Astrocyte (in vitro differentiated cells and primary cell): Measurements from ENCODE around the gene ZNF592. TPM values are rescaled to one million over a fixed set of nuclear protein-coding genes. Genes with fewer than 3 reads are reported as not detected.
A peak's percentile ranks its signal among the peaks of the same experiment; 100 is the strongest.

Experiments used
- DNase-seq: peaks from one replicate; pipeline ENCODE4 v3.0.0-alpha.2; 2010; ENCODE audit warnings: low read depth
- FAIRE-seq: peaks from 2 replicates; lab custom pipeline; 2011; peaks lifted over from hg19 to GRCh38; lab: Jason Lieb, UNC
- H2AFZ ChIP-seq: 2 replicates; pipeline ENCODE4 v1.6.0; 2012; ENCODE audit warnings: low read depth, low read length, inconsistent platforms
- H3K27ac ChIP-seq: 2 replicates; pipeline ENCODE4 v1.5.1; 2011; ENCODE audit warnings: low read depth, low read length, inconsistent platforms
- H3K27me3 ChIP-seq: 2 replicates; pipeline ENCODE4 v1.6.0; 2011; ENCODE audit warnings: low read length, inconsistent platforms; ENCODE audit not compliant: insufficient read depth
- H3K36me3 ChIP-seq: 2 replicates; pipeline ENCODE4 v1.5.1; 2011; ENCODE audit warnings: low read length, inconsistent platforms; ENCODE audit not compliant: insufficient read depth
- H3K4me1 ChIP-seq: 2 replicates; pipeline ENCODE4 v1.5.1; 2011; ENCODE audit warnings: low read length, inconsistent platforms; ENCODE audit not compliant: insufficient read depth
- H3K4me2 ChIP-seq: 2 replicates; pipeline ENCODE4 v1.6.0; 2012; ENCODE audit warnings: low read length, inconsistent platforms
- H3K4me3 ChIP-seq: 2 replicates; pipeline ENCODE4 v1.5.1; 2011; ENCODE audit warnings: low read depth, mild to moderate bottlenecking, low read length, inconsistent platforms; ENCODE audit not compliant: insufficient read depth
- H3K79me2 ChIP-seq: 2 replicates; pipeline ENCODE4 v1.6.0; 2012; ENCODE audit warnings: mild to moderate bottlenecking, low read length, inconsistent platforms; ENCODE audit not compliant: insufficient read depth
- H3K9ac ChIP-seq: 2 replicates; pipeline ENCODE4 v1.6.0; 2012; ENCODE audit warnings: mild to moderate bottlenecking, low read length, inconsistent platforms
- H3K9me3 ChIP-seq: 2 replicates; pipeline ENCODE4 v1.5.1; 2012; ENCODE audit warnings: low read depth, mild to moderate bottlenecking, low read length, inconsistent platforms; ENCODE audit not compliant: insufficient read depth
- H4K20me1 ChIP-seq: 2 replicates; pipeline ENCODE4 v1.6.0; 2012; ENCODE audit warnings: low read length, inconsistent platforms; ENCODE audit not compliant: insufficient read depth
- H3K27ac Mint-ChIP-seq: one replicate; pipeline ENCODE4 v1.8.0; 2021; ENCODE audit warnings: mild to moderate bottlenecking, mixed read lengths; ENCODE audit not compliant: unreplicated experiment
- H3K27me3 Mint-ChIP-seq: one replicate; pipeline ENCODE4 v1.8.0; 2021; ENCODE audit warnings: low read depth, mixed read lengths; ENCODE audit not compliant: unreplicated experiment
- H3K36me3 Mint-ChIP-seq: one replicate; pipeline ENCODE4 v1.8.0; 2021; ENCODE audit warnings: low read depth, mixed read lengths; ENCODE audit not compliant: unreplicated experiment
- H3K4me1 Mint-ChIP-seq: one replicate; pipeline ENCODE4 v1.8.0; 2021; ENCODE audit warnings: low read depth, mixed read lengths; ENCODE audit not compliant: unreplicated experiment
- H3K4me3 Mint-ChIP-seq: one replicate; pipeline ENCODE4 v1.8.0; 2021; ENCODE audit warnings: mild to moderate bottlenecking, moderate library complexity, mixed read lengths; ENCODE audit not compliant: unreplicated experiment
- H3K9me3 Mint-ChIP-seq: one replicate; pipeline ENCODE4 v1.8.0; 2021; ENCODE audit warnings: mild to moderate bottlenecking, mixed read lengths; ENCODE audit not compliant: unreplicated experiment
- CTCF ChIP-seq: IDR thresholded peaks from 2 replicates; pipeline ENCODE4 v1.5.1; 2011; ENCODE audit warnings: low read depth, mild to moderate bottlenecking, inconsistent platforms, low read length, moderate library complexity; ENCODE audit not compliant: insufficient read depth
- EZH2 ChIP-seq: IDR thresholded peaks from 2 replicates; pipeline ENCODE4 v1.6.1; 2012; ENCODE audit warnings: mild to moderate bottlenecking, low read length, inconsistent platforms; ENCODE audit not compliant: insufficient read depth
- total RNA-seq: library from RNA; stranded (reverse); gene quantifications from 2 replicates; pipeline ENCODE4 v1.2.1, GENCODE V29; 2021

ZNF592 gene
- total RNA-seq, 1 donor from 2014 or later, result 25.1 TPM

- Mint-ChIP-seq H3K9me3 (no peaks in the 10 kb centered on the region), H3K27ac (no peak overlapping the region), H3K4me1 (peaks cover 2% of the 10 kb centered on the region), H3K36me3 (peaks cover 40% of the 10 kb centered on the region), H3K4me3 (peak overlapping the region; percentile 34), H3K27me3 (no peaks in the 10 kb centered on the region)
- peaks cover 22% of the 10 kb centered on the region for H3K36me3 ChIP-seq
- no peaks in the 10 kb centered on the region for H3K9me3 ChIP-seq
- H3K4me3 ChIP-seq, result no peak overlapping the region
- H3K4me1 ChIP-seq, result no peaks in the 10 kb centered on the region
- H3K4me2 ChIP-seq, result no peak overlapping the region
- TF ChIP-seq EZH2, result no peak
- H2AFZ ChIP-seq, result no peak overlapping the region
- H3K27me3 ChIP-seq, result no peaks in the 10 kb centered on the region
- DNase-seq, result no peak
- peaks cover 81% of the 10 kb centered on the region for H3K79me2 ChIP-seq
- H3K9ac ChIP-seq, result no peak overlapping the region
- no peak for FAIRE-seq
- H4K20me1 ChIP-seq, result peaks cover 68% of the 10 kb centered on the region
- H3K27ac ChIP-seq, result no peak overlapping the region
These were observed 35.3 kb downstream of the ZNF592 start for GRCh38 chr15:84783493-84784251.

DNA sequence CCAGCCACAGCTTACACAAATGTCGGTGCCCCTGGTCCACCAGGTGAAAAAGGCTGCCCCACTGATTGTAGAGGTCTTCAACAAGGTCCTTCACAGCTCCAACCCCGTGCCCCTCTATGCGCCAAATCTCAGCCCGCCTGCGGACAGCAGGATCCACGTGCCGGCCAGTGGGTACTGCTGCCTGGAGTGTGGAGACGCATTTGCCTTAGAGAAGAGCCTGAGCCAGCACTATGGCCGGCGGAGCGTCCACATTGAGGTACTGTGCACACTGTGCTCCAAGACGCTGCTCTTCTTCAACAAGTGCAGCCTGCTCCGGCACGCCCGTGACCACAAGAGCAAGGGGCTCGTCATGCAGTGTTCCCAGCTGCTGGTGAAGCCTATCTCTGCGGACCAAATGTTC lies 35.9 kb downstream of the ZNF592 start:
- Histone ChIP-seq H3K4me3 (no peak overlapping the region), H4K20me1 (peaks cover 71% of the 10 kb centered on the region), H3K27me3 (no peaks in the 10 kb centered on the region), H3K4me1 (no peaks in the 10 kb centered on the region), H3K9ac (no peak overlapping the region), H3K4me2 (no peak overlapping the region), H3K9me3 (no peaks in the 10 kb centered on the region), H3K79me2 (peaks cover 81% of the 10 kb centered on the region), H2AFZ (no peak overlapping the region), H3K36me3 (peaks cover 22% of the 10 kb centered on the region), H3K27ac (no peak overlapping the region)
- Mint-ChIP-seq H3K4me1 (peaks cover 2% of the 10 kb centered on the region), H3K36me3 (peaks cover 38% of the 10 kb centered on the region), H3K27me3 (no peaks in the 10 kb centered on the region), H3K9me3 (no peaks in the 10 kb centered on the region), H3K4me3 (no peak overlapping the region), H3K27ac (no peak overlapping the region)
- no peak for TF ChIP-seq CTCF
- TF ChIP-seq EZH2, result no peak
- no peak for DNase-seq
- no peak for FAIRE-seq

DNA sequence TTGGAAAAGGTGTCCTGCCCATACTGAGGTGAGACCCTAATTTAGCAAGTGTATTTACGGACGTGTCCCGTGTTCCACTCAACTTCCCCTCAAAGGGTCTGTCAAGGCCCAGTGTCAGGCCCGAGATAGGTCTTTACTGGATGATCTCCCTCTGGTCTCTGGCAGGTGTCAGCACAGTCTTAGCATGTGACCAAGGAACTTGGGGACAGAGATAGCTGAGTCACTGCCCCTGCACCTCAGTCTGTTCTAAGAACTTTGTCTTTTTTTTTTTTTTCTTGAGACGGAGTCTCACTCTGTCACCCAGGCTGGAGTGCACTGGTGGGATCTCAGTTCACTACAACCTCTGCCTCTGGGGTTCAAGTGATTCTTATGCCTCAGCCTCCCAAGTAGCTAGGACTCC lies 36.7 kb downstream of the ZNF592 start:
- peaks cover 69% of the 10 kb centered on the region for H4K20me1 ChIP-seq
- no peak overlapping the region for H3K27ac ChIP-seq
- H3K4me1 Mint-ChIP-seq, result peaks cover 4% of the 10 kb centered on the region
- no peaks in the 10 kb centered on the region for H3K9me3 ChIP-seq
- H3K4me3 ChIP-seq, result no peak overlapping the region
- no peak overlapping the region for H3K27ac Mint-ChIP-seq
- no peak for TF ChIP-seq EZH2
- H3K4me2 ChIP-seq, result no peak overlapping the region
- DNase-seq (no peak), FAIRE-seq (no peak)
- H3K36me3 Mint-ChIP-seq, result peaks cover 33% of the 10 kb centered on the region
- peaks cover 80% of the 10 kb centered on the region for H3K79me2 ChIP-seq
- no peaks in the 10 kb centered on the region for H3K9me3 Mint-ChIP-seq
- H3K27me3 ChIP-seq, result no peaks in the 10 kb centered on the region
- no peaks in the 10 kb centered on the region for H3K27me3 Mint-ChIP-seq
- no peak overlapping the region for H2AFZ ChIP-seq
- no peak overlapping the region for H3K4me3 Mint-ChIP-seq
- no peak overlapping the region for H3K9ac ChIP-seq
- H3K36me3 ChIP-seq, result peaks cover 22% of the 10 kb centered on the region
- H3K4me1 ChIP-seq, result no peaks in the 10 kb centered on the region
